Measurements from ENCODE around the gene METTL4.
"Not testable (repeated sequence)": the region's sequence is repeated elsewhere in the genome, so short reads cannot be mapped to it uniquely, and the experiment has no call there.

Gene METTL4

DNA sequence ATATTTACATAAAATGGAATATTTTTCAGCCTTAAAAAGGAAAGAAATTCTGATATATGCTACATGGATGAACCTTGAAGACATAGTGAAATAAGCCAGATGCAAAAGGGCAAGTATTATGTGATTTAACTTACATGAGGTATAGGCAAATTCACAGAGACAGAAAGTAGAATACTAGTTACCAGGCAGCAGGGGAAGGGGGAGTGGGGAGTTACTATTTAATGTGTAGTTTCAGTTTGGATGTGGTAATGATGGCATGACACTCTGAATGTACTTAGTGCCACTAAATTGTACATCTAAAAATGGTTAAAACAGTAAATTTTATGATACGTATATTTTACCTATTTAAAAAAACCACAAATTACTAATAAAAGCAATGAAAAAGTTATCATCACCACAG lies 12.1 kb downstream of the METTL4 start:
- DNase-seq (ENCODE audit: low spot score) = no peak

DNA sequence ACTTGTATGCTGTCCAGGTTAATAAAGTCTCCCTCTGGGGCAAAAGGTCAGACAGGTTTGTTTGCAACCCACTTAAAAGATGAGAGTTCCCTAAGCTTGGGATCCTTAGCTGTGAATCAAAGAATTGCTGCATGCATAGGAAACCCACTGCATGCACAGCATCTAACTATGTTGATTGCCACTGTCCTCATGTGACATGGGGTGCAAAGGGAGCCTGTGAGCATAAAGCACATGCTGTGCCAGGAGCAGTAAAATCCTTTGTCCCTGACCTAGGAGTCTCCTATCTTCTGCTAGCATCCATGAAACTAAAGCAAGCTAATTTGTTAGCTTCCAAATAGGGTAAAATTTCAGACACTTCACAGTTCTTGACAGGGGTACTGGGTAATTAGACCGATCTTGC lies 13.8 kb downstream of the METTL4 start:
- DNase-seq (ENCODE audit: low spot score) = no peak

DNA sequence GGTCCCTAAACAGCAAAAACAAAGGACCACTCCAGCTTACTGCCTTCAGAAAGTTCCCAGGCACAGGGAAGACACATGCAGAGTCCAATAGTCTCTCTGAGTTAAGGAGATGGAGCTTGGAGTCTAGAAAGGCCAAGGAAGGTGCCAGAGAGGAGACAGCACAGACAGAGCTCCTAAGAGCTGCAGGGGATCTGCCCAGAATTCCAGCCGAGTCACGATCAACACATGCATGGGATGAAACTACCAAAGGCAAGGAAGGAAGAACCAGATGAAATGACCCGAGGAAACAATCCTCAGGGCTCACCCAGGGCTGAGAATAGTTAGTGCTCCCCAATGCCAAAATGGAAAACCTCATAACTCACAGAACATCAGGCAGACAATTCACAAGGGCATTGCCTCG lies 15.4 kb downstream of the METTL4 start:
- no peak for DNase-seq (ENCODE audit: low spot score)

DNA sequence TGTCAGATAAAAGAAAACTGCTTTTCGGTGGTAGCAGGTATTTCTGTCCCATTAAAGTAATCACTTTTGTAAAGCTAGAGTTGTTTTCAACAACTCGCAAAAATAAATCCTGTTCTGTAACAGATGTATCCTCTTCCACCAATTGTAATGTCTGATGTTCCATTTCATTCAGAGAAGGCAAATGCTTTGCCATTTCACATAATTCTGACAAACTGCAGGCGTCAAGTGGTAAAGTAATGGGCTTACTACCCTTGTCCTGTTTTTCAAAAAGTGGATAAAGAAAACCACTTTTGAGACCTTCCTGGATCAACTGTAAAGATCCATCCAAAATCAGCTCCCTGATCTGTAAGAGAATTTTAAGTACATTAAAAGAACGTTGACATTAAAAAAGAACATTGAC lies 16.6 kb downstream of the METTL4 start:
- DNase-seq (ENCODE audit: low spot score) = no peak

DNA sequence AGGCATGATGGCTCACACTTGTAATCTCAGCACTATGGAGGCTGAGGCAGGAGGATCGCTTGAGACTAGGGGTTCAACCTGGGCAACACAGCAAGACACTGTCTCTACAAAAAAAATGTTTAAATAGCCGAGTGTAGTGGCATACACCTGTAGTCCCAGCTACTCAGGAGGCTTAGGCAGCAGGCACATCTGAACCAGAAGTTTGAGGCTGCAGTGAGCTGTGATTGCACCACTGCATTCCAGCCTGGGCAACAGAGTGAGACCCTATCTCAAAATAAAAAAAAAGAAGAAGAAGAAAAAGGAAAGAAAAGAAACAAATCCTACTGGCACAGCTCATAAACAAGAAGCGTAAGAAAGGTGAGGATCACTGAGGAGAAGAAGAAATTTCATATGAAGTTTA lies 19.9 kb downstream of the METTL4 start:
- no peak for DNase-seq (ENCODE audit: low spot score)

DNA sequence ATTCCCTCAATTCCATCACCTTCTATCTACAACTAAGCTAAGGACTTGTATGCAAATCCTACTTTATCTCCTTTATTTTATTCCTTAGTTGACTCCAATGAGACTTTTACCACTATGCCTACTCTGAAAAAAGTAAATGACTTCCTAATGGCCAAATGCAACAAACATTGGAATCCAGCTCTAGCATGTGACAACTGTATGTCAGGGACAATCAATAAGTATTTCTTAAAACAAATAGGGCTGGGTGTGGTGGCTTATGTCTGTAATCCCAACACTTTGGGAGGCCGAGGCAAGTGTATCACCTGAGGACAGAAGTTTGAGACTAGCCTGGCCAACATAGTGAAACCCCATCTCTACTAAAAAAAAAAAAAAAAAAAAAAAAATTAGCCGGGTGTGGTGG lies 21.8 kb downstream of the METTL4 start:
- DNase-seq (ENCODE audit: low spot score) = no peak

DNA sequence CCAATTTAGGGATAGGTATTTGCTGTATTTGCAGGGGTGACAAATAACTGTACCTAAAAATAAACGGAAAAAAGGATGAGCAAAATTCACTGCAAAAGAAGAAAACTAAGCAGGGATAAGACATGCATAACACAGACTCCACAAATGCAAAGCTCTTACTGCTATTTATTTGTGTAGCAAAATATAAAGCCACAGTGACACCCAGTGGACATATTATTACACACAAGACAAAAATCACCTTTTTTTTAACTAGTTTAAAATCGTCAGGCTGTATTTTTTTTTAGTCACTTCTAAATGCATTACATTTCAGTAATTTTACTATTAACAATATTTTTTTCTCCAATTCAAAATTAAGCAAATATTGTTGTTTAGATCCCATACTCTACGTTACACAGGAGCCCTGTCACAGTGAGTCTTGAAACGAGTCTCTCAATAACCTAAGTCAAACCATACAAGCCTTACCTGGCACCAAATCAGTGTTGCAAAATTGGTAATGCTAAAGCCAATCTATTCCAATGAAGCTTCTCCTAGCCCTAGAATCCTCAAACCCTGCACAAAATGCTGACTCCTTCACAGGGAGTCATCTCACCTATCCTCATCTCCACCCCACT lies 23.7 kb downstream of the METTL4 start:
- peak; percentile 16 for DNase-seq (ENCODE audit: low spot score)

DNA sequence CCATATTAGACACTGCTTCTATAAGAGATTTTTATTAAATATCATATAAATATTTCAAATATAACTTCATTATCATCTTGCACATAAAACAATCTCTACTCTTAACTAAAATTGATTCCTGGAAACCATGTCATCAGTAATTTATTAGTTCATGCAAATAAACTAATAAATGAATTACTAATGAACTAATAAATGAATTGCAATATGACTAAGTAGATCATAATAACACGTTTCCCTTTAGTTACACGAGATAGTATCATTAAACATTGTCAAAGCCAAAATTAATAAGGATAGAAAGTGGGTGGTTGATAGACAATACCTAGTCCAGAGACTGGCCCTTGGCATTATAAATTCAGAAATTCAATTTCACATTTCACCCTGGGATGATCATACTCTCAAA lies 26.1 kb downstream of the METTL4 start:
- DNase-seq (ENCODE audit: low spot score) = no peak

DNA sequence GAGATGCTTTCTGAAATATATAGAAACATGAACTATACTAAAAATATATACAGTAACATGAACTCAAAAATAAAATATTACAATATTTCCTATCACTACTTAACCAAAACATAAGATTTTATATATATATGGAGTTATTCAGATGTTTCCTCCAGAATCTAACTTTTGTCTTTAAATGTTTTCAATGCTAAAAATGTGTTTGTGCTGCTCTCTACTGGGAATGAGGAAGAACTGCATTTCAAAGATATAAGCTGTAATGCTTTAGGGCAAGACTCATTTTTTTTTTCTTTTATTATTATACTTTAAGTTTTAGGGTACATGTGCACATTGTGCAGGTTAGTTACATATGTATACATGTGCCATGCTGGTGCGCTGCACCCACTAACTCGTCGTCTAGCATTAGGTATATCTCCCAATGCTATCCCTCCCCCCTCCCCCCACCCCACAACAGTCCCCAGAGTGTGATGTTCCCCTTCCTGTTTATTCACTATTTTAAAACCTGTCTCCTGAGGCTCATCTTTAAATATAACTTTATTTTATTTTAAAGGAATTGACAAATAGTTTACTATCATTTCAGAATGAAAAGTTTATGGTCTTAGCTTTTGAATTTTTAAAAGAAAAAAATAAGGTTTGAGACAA lies 29.3 kb downstream of the METTL4 start:
- peak; percentile 59 for DNase-seq (ENCODE audit: low spot score)

DNA sequence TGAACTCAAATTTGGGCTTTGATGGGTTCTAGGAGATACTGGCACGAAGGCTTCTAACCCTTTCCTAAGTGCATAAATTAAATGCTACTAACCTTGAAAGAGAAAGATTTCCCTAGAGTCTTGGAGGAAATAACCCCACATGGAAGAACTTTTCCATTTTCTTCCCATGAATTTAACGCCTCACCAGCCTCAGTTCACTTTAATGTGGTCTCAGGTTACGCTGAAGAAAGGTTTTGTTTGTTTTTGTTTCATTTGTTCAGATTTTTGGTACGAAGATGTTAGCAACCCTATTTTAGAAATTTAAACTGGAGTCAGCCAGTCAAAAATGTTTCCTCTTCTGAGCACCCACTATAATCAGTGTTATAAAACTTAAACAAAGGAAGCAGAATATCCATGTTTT lies 30.7 kb downstream of the METTL4 start:
- no peak for DNase-seq (ENCODE audit: low spot score)

DNA sequence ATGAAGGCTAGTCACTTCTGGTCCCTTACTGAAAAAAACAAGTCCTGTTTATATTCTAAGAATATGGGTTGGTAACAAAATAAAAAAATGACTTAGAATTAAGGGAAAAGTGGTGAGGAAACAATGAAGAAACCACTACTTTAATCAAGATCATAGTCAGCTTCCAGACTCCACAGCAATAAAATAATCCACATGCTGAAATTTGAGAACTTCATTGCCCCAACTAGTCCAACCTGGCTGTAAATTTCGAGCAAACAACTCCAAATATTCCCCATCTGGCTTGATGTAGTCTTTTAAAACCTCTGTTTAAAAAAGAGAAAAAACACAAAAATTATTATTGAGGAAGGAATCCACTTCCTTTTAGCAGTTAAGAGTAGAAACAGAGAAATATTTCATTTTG lies 32.5 kb downstream of the METTL4 start:
- DNase-seq (ENCODE audit: low spot score) = no peak

DNA sequence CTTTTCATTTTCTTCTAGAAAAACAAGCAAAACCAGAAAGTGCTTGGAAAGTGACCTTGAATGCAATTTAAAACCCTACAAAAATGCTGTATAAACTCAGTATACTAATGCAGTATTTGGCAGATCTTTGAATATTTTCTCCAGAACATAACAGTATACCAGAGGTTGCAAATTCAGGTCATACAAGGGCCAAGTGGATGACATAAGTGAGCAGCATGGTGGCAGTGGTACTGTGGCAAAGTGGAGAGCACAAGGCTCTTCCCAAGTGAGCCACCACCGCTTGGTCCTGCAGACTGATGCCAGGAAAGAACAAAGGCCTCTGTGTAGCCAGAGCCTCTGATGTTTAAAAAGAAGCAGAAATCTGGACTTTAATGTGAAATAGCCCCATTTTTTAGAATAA lies 33.1 kb downstream of the METTL4 start:
- no peak for DNase-seq (ENCODE audit: low spot score)

DNA sequence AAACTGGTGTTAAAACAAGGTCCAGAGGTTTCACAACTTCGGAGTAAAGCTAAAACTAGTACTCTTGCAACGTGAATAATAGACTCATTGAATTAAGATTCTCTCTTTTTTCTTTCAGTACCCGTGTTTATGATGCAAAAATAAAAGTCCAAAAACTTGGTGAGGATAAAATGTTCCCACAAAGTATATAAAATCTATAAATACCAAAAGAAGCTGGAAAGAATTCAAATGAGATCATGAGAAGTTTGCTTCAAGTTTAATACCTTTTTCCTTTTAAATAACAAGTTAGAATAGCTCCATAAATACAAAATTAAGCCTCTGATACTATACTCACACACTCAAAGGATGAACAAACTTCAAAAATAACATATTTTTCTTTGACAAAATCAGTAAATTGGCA lies 34.0 kb downstream of the METTL4 start:
- DNase-seq (ENCODE audit: low spot score) = no peak

DNA sequence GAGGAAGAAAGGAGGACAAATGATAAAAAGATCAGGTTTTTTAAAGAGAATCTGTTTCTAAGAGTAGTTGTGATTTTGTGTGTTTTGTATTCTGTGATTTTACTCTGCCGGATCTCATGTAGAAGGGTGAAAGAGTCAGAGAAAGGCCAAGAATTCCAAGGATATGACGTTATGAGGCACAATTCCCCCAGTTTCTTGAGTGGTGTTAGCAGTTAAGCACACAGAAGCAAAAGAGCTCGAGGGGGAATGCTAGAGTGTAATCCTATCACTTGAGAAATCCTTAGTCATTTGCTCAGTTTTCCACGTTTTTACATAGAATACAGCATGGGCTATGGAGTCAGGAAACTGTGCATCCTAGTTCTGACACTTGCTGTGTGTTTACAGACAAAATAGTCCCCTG lies 34.8 kb downstream of the METTL4 start:
- no peak for DNase-seq (ENCODE audit: low spot score)

DNA sequence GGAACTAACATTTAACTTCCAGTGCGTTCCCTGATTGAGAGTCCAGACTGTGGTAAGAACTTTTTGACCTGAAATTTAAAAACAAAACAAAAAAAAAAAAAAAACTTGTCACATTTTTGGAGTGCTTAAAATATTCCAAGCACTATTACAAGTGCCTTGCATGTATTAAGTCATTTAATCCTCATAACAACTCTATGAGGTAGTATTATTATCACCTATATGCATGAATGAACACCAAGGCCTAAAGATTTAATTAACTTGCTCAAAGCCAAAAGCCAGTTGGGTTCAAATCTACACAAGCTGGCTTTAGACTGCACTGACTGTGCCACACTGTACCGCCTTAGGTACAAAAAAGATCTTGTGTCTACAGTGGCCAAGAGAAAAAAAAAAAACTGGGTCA lies 35.2 kb downstream of the METTL4 start:
- no peak for DNase-seq (ENCODE audit: low spot score)

DNA sequence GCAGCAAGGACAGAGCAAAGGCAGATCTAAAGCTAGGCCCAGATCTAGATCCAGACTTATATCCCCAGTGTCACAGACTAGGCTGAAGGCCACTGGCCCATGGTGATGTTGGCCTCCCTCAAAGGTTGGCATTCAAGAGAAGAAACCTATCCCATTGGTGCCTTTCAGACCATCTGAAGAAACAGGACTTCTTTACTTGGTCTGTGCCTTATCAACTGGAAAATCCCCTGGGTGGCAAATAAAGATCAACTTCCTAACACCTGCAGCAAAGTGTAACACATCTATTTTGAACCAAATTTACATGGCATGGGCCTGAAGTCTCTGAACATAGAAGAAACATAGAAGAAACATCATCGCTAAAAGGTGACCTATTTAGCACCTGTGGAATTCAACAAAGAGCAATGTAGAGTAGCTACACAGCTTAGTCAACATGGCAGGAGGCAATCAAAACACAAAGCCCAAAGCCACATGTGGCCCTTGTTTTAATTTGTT lies 35.8 kb downstream of the METTL4 start:
- no peak for DNase-seq (ENCODE audit: low spot score)

DNA sequence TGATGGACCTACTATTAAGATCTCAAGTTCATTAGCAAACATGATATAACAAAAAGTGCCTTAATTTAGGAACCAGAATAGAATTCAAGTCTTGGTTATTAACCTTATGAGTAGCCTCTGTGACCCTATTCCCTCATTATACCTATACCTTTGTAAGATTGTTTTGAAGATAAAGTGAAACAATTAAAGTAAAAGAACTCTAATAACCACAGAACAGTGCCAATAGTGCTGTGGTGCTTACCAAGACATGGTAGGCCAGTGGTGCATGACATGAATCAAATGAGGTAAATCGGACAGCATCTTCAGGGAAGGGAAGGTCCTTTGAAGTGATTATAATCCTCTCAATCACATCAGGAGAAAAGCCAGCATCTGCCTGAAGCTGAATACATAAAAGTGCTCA lies 36.4 kb downstream of the METTL4 start:
- DNase-seq (ENCODE audit: low spot score) = no peak

DNA sequence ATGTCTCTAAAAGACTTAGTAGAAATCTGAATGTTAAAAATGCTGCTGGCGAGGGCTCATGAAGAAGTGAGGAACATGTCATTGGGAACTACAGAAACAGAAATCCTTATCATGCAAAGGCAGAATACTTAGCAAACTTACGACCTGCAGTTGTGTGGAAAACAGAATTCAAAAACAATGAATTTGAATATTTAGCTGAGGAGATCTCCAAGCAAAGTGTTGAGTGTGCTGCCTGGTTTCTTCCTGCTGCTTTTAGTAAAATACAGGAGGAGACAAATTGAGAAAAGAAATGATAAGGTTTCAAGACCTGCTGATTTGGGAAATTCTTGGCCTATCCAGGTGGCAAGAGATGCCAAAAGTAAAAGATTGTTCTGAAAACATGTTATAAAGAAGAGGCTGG lies 38.5 kb downstream of the METTL4 start:
- no peak for DNase-seq (ENCODE audit: low spot score)

DNA sequence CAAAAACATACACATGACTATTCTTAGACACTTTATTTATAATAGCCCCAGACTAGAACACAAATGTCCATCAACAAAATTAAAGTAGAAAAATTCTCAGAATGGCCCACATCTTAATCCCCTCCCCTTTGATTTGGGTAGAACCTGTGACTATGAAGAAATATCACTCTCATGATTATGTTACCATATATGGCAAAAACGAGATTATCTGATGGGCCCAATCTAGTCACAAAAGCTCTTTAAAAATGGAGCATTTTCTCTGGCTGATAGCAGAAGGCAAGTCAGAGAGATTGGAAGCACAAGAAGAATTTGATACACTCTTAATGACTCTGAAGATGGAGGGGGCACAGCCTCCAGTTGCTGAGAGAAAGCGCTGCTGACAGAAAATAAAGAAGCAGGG lies 39.6 kb downstream of the METTL4 start:
- no peak for DNase-seq (ENCODE audit: low spot score)

DNA sequence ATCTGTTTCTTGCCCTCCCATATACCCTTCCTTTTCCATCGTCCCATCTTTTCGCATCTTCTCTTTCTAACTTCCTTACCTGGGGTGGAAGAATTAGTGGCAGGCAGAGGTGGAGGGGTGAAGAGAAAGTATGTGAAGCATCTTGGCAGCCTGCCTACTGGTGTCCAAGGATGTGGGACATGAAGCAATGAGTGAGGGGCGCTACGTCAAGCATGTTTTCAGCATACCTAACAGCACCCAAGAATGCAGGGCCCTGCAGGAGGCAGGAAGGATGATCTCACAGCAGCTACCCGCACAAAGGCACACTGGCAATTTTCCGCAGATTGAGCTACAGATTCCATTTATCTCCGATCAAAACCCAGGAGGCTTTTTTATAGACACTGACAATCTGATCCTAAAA lies 42.2 kb downstream of the METTL4 start:
- peak; percentile 31 for DNase-seq (ENCODE audit: low spot score)

DNA sequence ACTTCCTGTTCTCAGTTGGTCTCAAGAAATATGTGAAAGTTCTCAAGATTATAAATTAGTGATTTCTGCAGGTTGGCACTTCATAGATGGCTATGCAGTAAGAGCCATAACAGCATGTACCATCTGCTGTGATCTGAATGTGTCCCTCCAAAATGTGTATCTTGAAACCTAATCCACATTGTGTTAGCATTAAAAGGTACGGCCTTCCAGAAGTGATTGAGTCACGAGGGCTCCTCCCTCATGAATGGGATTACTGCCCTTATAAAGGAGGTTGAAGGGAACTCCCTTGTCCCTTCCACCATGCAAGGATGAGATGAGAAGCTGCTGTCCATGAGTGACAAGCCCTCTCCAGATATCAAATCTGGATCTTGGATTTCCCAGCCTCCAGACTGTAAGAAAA lies 45.0 kb downstream of the METTL4 start:
- no peak for DNase-seq (ENCODE audit: low spot score)

DNA sequence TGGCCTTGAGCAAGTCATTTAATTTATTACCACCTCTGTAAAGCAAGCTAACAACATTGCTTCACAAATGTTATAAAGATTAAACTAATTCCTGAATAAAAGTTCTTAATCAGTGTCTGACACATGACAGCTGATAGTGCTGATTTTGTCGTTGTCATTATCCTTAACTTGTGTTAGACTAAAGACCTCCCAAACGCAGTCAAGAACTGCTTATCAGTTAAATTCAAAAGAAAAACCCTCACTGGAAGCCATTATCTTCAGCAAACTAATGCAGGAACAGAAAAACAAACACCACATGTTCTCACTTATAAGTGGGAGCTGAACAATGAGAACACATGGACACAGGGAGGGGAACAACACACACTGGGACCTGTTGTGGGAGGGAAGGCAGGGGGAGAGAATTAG lies 46.5 kb downstream of the METTL4 start:
- DNase-seq (ENCODE audit: low spot score) = not testable (repeated sequence)

DNA sequence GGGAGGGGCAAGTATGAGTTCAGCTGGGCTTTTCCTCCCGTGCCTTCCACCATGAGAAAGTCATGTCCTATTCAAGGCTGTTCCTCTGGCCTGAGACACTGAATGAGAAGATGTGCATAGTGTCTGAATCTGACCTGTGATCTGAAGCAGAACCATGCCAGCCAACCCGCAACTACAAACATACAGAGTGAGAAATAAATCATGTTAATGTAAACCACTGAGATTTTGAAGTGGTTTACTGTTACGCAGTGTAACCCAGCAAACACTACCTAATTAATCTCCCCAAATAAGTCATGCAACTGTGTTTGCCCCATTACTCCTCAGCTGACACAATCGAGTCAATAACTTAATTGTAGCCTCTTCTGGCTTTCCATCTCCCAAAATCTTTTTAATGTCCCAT lies 49.2 kb downstream of the METTL4 start:
- no peak for DNase-seq (ENCODE audit: low spot score)

DNA sequence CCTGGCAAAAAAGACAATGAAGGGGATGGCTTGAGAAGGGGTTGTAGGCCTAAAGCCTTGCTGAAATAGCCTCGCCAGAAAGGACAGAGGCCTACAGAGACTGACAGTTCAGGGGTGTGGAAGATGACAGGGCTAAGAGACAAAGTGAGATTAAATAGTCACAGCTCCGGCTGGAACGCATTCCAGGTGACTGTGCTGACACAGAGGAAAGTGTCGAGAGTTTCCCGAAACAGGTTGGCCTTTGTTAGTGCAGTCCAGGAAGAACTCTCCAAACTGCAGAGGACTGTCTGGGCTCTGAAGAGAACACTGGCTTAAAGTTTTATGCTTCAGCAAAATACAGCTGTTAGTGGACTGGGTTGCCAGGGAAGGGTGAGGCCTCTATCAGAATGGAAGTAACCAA lies 52.8 kb downstream of the METTL4 start:
- no peak for DNase-seq (ENCODE audit: low spot score)
